Heart left ventricle (tissue), 16 donors: Measurements from ENCODE around the gene EIF4E1B. TPM values are rescaled to one million over a fixed set of nuclear protein-coding genes. Genes with fewer than 3 reads are reported as not detected.

Experiments used
- ATAC-seq, 4 donors: fragments of 200-7000 bp; cut with Tn5 transposase; one replicate each; pipeline ENCODE4 v1.9.1; 2020 to 2022; ENCODE audit warnings: moderate library complexity in 4 of 4, mild to moderate bottlenecking in 3 of 4, moderate number of reproducible peaks in 1 of 4
- DNase-seq, 5 donors: peaks; one replicate each; pipeline ENCODE4 v3.0.0-alpha.2; 2020
- H3K27ac ChIP-seq, 12 donors: fragments of 200-600 bp; sonication (generic) in 4 of 12; one replicate each; pipeline versions ENCODE4 v1.5.0 to v1.8.0; 2016 to 2022; ENCODE audit warnings: mild to moderate bottlenecking in 2 of 12
- H3K27me3 ChIP-seq, 9 donors: fragments of 200-600 bp; sonication (generic) in 2 of 9; one replicate each; pipeline versions ENCODE4 v1.5.1 to v1.8.0; 2016 to 2022; ENCODE audit warnings: mild to moderate bottlenecking in 3 of 9
- H3K36me3 ChIP-seq, 9 donors: fragments of 200-600 bp; sonication (generic) in 2 of 9; one replicate each; pipeline versions ENCODE4 v1.5.0 to v1.8.0; 2018 to 2022; ENCODE audit warnings: mild to moderate bottlenecking in 2 of 9
- H3K4me1 ChIP-seq, 12 donors: fragments of 200-600 bp; sonication (generic) in 4 of 12; one replicate each; pipeline versions ENCODE4 v1.5.0 to v1.8.0; 2016 to 2022; ENCODE audit warnings: mild to moderate bottlenecking in 3 of 12
- H3K4me3 ChIP-seq, 12 donors: fragments of 200-600 bp; sonication (generic) in 4 of 12; one replicate each; pipeline versions ENCODE4 v1.5.0 to v1.8.0; 2017 to 2022; ENCODE audit warnings: mild to moderate bottlenecking in 9 of 12, moderate library complexity in 4 of 12
- H3K9me3 ChIP-seq, 12 donors: fragments of 200-600 bp; sonication (generic) in 4 of 12; one replicate each; pipeline versions ENCODE4 v1.5.0 to v1.8.0; 2016 to 2022; ENCODE audit warnings: mild to moderate bottlenecking in 1 of 12
- POLR2A ChIP-seq, 2 donors: fragments of 450-650 bp; IDR thresholded peaks; one replicate each; pipeline ENCODE4 v1.6.1; 2017; ENCODE audit warnings: antibody characterized with exemption in 2 of 2, mild to moderate bottlenecking in 2 of 2, moderate library complexity in 2 of 2
- WGBS, 4 donors: extraction: QIAGEN DNeasy Blood & Tissue Kit in 2 of 4; methylation state at CpG; one replicate each; pipeline versions ENCODE4 v1.1.5 to v1.1.7; 2013 to 2018; 5-methylcytosine and 5-hydroxymethylcytosine counted together
- intact Hi-C, 10 donors: fragments of 100-400 bp; cut with DNase I; formaldehyde crosslinking; loops; one replicate each; pipeline versions ENCODE4 v1.11.1 to v1.14.2; 2022
- polyA plus RNA-seq, 2 donors: library from polyadenylated mRNA; stranded (reverse); fragments of 200-250 nt; gene quantifications; one replicate each; pipeline ENCODE4 v1.2.3, GENCODE V29; 2013
- total RNA-seq, 9 donors: library from RNA; depleted of rRNA in 2 of 9; stranded (reverse); fragments of >200 nt in 2 of 9; fragmentation: NEBNext Ultra II Directional in 3 of 9; extraction: Animal tissue kit (Norgen Biotek cat#: 25700) in 3 of 9; gene quantifications; one replicate each; pipeline versions ENCODE4 v1.1.0 to v1.2.4, GENCODE V29; 2016 to 2023
- TF ChIP-seq, protein P1 (sequence below), 12 donors: fragments of 200-600 bp; sonication (generic) in 4 of 12; IDR thresholded peaks; one replicate each; pipeline versions ENCODE4 v1.5.0 to v1.8.0; 2018 to 2022; ENCODE audit warnings: antibody characterized with exemption in 12 of 12, mild to moderate bottlenecking in 5 of 12
- donor health status: ischemic (EF 13 %, LVEDD 7.1; RV severe dilation, severe dysfunction).
- donor health status: healthy with polysubstance abuse.
- donor health status: DM: no; HTN: yes; CAD: no.
- donor health status: DM: no; HTN: no; CAD: no.
- donor health status: ischemic (EF 25% LVEDD 6.9; RV normal size, moderate dysfunction).
- donor health status: ischemic (EF 25% LVEDD 5.7; RV mildly dilated, moderate dysfunction).
- donor health status: healthy.
- donor health status: DM: yes; HTN: yes; CAD: no.
- donor health status: ischemic (EF 35%, LVEDD 5.7; RV mildly dilated, moderate dysfunction).
- donor health status: nonischemic (EF 11% LVEDD 7.7; RV severe dilation, severe dysfunction).
- donor health status: DM: yes; HTN: yes; CAD: no.
- donor health status: PGD.
- donor health status: ischemic (EF 29% LVEDD 5.4; RV normal size, mild dysfunction).
- donor health status: nonischemic (EF 23%, LVEDD 6.1; RV moderate dilation, normal function).

EIF4E1B gene
- total and polyA plus RNA-seq, 11 donors = not detected

GRCh38 chr5:176628406-176629228, 1.9 kb upstream of the EIF4E1B start:
- H3K4me3 ChIP-seq = no peak overlapping the region
- H3K27me3 ChIP-seq = peaks cover 26 to 99% (median 68%) of the 10 kb centered on the region in 9 donors
- peaks cover 0 to 18% (median 10%) of the 10 kb centered on the region in 12 donors for H3K4me1 ChIP-seq
- H3K36me3 ChIP-seq = no peaks in the 10 kb centered on the region
- intact Hi-C loops = no loop called here
- no peak for DNase-seq
- no peaks in the 10 kb centered on the region for H3K9me3 ChIP-seq
- H3K27ac ChIP-seq = no peak overlapping the region
- 54 to 61% (median 58%) methylated on average over 12 to 13 of the region's 13 CpGs for WGBS, 4 donors
- ATAC-seq = no peak
- TF ChIP-seq, protein P1, sequence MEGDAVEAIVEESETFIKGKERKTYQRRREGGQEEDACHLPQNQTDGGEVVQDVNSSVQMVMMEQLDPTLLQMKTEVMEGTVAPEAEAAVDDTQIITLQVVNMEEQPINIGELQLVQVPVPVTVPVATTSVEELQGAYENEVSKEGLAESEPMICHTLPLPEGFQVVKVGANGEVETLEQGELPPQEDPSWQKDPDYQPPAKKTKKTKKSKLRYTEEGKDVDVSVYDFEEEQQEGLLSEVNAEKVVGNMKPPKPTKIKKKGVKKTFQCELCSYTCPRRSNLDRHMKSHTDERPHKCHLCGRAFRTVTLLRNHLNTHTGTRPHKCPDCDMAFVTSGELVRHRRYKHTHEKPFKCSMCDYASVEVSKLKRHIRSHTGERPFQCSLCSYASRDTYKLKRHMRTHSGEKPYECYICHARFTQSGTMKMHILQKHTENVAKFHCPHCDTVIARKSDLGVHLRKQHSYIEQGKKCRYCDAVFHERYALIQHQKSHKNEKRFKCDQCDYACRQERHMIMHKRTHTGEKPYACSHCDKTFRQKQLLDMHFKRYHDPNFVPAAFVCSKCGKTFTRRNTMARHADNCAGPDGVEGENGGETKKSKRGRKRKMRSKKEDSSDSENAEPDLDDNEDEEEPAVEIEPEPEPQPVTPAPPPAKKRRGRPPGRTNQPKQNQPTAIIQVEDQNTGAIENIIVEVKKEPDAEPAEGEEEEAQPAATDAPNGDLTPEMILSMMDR (IDR thresholded peaks at IDR 0.05) = no peak
- no peak for TF ChIP-seq POLR2A (IDR thresholded peaks at IDR 0.05)

- peaks cover 0 to 18% (median 10%) of the 10 kb centered on the region in 12 donors for H3K4me1 ChIP-seq
- no peaks in the 10 kb centered on the region for H3K36me3 ChIP-seq
- no peak for ATAC-seq
- TF ChIP-seq, protein P1 (IDR thresholded peaks at IDR 0.05) = no peak
- no peak for TF ChIP-seq POLR2A (IDR thresholded peaks at IDR 0.05)
- peaks cover 26 to 97% (median 61%) of the 10 kb centered on the region in 9 donors for H3K27me3 ChIP-seq
- peak overlapping the region in 4 of 12 donors; percentile 17 to 47 (median 32) for H3K4me3 ChIP-seq
- no peak for DNase-seq
- intact Hi-C loops = no loop called here
- H3K27ac ChIP-seq = no peak overlapping the region
- no peaks in the 10 kb centered on the region for H3K9me3 ChIP-seq
- 5 to 13% (median 8%) methylated on average over 21 to 34 of the region's 34 CpGs for WGBS, 4 donors
Observed at GRCh38 chr5:176629317-176629852, 1.1 kb upstream of the EIF4E1B start.

DNA sequence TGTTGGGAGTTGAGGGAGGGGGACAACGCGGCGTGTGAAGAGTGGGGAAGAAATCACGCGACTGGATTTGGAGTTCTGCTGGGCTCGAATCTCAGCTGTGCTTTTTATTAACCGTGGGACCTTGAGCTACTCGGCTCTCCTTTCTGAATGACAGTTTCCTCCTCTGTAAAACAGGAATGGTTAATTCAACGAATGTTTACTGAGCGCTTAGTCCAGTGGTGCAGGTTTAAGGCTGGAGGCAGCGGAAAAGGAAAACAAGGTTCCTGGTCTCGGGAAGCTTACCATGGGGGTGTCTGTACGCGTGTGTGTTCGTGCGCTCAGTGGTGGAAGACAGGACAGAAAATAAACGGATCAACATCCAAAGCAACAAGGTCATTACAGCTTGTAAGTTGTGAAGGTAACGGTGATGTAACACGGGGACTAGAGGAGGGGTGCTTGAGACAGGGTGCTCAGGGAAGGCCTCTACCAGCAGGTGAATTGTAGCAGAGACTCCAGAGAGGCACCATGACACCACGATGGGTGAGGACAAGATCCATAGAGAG, 277 bp downstream of the EIF4E1B start:
- TF ChIP-seq, protein P1 (IDR thresholded peaks at IDR 0.05) = no peak
- no peak for TF ChIP-seq POLR2A (IDR thresholded peaks at IDR 0.05)
- DNase-seq (no peak), ATAC-seq (peak in 1 of 4 donors; percentile 20)
- intact Hi-C loops = no loop called here
- WGBS, 4 donors = 7 to 10% (median 8%) methylated on average over 20 of the region's 20 CpGs
- Histone ChIP-seq H3K4me3 (peak overlapping the region in 11 of 12 donors; percentile 24 to 51 (median 41)), H3K4me1 (peaks cover 0 to 18% (median 10%) of the 10 kb centered on the region in 12 donors), H3K9me3 (no peaks in the 10 kb centered on the region), H3K27ac (no peak overlapping the region), H3K27me3 (peaks cover 26 to 90% (median 57%) of the 10 kb centered on the region in 9 donors), H3K36me3 (no peaks in the 10 kb centered on the region)
